ENCODE measurements around the gene SLCO6A1.

The SLCO6A1 gene

DNA sequence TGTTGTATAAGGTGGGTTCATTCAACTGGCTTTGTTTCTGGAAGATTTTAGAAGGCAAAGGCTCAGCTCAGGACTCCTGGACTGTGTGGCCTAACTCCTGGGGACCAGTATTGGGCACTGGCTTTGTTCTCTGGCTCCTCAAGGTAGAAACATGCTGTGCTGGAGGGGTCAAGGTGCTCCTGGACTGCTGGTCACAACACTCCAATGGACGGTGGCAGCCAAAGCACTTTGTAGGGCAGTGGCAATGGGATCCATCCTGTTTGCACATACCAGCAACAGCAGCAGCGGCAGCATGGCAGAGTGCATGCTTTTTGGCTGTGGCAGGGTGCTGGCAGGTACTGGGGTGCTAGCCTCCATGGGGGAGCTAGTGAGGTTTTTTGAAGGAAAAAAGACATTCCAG is 65.3 kb downstream of the SLCO6A1 start:
- no peak for DNase-seq
- Histone ChIP-seq H3K4me3 (ENCODE audit: low read depth, low read length) (no peak overlapping the region), H3K27me3 (ENCODE audit: insufficient read depth, low read depth, severe bottlenecking) (no peaks in the 10 kb centered on the region), H3K27ac (no peak overlapping the region), H3K9me3 (ENCODE audit: severe bottlenecking) (no peaks in the 10 kb centered on the region), H3K36me3 (no peaks in the 10 kb centered on the region)
- TF ChIP-seq, protein P1, sequence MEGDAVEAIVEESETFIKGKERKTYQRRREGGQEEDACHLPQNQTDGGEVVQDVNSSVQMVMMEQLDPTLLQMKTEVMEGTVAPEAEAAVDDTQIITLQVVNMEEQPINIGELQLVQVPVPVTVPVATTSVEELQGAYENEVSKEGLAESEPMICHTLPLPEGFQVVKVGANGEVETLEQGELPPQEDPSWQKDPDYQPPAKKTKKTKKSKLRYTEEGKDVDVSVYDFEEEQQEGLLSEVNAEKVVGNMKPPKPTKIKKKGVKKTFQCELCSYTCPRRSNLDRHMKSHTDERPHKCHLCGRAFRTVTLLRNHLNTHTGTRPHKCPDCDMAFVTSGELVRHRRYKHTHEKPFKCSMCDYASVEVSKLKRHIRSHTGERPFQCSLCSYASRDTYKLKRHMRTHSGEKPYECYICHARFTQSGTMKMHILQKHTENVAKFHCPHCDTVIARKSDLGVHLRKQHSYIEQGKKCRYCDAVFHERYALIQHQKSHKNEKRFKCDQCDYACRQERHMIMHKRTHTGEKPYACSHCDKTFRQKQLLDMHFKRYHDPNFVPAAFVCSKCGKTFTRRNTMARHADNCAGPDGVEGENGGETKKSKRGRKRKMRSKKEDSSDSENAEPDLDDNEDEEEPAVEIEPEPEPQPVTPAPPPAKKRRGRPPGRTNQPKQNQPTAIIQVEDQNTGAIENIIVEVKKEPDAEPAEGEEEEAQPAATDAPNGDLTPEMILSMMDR (IDR thresholded peaks at IDR 0.05; ENCODE audit: low read depth, low read length): no peak

DNA sequence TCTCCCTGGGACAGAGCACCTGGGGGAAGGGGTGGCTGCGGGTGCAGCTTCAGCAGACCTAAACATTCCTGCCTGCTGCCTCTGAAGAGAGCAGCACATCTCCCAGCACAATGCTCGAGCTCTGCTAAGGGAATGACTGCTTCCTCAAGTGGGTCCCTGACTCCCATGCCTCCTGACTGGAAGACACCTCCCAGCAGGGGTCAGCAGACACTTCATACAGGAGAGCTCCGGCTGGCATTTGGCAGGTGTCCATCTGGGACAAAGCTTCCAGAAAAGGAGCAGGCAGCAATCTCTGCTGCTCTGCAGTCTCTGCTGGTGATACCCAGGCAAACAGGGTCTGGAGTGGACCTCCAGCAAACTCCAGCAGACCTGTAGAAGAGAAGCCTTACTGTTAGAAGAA is 77.2 kb downstream of the SLCO6A1 start:
- no peaks in the 10 kb centered on the region for H3K36me3 ChIP-seq
- no peak overlapping the region for H3K27ac ChIP-seq
- no peaks in the 10 kb centered on the region for H3K9me3 ChIP-seq (ENCODE audit: severe bottlenecking)
- DNase-seq: peak; percentile 22
- no peaks in the 10 kb centered on the region for H3K27me3 ChIP-seq (ENCODE audit: insufficient read depth, low read depth, severe bottlenecking)
- TF ChIP-seq, protein P1 (IDR thresholded peaks at IDR 0.05; ENCODE audit: low read depth, low read length): peak; percentile 30; the same call in 1 of the 2 replicates
- H3K4me3 ChIP-seq (ENCODE audit: low read depth, low read length): no peak overlapping the region

DNA sequence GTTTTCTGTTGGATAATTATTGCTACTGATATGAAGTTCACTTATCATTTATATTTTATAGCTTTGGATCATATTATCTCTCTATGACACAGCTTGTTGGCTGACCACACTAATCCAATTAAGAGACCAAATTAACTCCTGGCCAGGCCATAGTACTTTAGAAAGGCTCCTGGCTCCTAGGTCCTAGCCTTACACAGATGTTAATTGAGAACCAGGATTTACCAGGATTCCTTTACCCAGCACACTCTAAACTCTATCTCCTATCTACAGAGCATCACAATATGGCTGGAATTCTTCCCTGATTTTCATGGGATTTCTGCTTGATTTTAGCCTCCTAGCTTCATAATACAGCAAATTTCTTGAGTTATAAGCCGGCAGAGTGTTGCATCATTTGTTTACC is 80.3 kb downstream of the SLCO6A1 start:
- DNase-seq: no peak
- no peak overlapping the region for H3K27ac ChIP-seq
- TF ChIP-seq, protein P1 (IDR thresholded peaks at IDR 0.05; ENCODE audit: low read depth, low read length): no peak
- no peaks in the 10 kb centered on the region for H3K27me3 ChIP-seq (ENCODE audit: insufficient read depth, low read depth, severe bottlenecking)
- H3K36me3 ChIP-seq: no peaks in the 10 kb centered on the region
- H3K4me3 ChIP-seq (ENCODE audit: low read depth, low read length): no peak overlapping the region
- H3K9me3 ChIP-seq (ENCODE audit: severe bottlenecking): no peaks in the 10 kb centered on the region

DNA sequence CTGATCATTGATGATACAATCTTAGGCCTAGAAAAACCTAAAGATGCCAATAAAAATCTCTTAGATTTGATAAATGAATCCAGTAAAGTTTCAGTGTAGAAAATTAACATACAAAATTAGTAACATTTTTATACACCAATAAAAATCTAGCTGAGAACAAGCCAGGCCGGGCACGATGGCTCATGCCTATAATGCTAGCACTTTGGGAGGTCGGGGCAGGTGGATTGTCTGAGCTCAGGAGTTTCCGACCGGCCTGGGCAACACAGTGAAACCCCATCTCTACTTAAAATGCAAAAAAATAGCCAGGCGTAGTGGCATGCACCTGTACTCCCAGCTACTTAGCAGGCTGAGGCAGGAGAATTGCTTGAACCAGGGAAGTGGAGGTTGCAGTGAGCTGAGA is 84.4 kb downstream of the SLCO6A1 start:
- Histone ChIP-seq H3K9me3 (ENCODE audit: severe bottlenecking) (no peaks in the 10 kb centered on the region), H3K4me3 (ENCODE audit: low read depth, low read length) (no peak overlapping the region), H3K27ac (no peak overlapping the region), H3K27me3 (ENCODE audit: insufficient read depth, low read depth, severe bottlenecking) (no peaks in the 10 kb centered on the region), H3K36me3 (no peaks in the 10 kb centered on the region)
- TF ChIP-seq, protein P1 (IDR thresholded peaks at IDR 0.05; ENCODE audit: low read depth, low read length): no peak
- DNase-seq: no peak

DNA sequence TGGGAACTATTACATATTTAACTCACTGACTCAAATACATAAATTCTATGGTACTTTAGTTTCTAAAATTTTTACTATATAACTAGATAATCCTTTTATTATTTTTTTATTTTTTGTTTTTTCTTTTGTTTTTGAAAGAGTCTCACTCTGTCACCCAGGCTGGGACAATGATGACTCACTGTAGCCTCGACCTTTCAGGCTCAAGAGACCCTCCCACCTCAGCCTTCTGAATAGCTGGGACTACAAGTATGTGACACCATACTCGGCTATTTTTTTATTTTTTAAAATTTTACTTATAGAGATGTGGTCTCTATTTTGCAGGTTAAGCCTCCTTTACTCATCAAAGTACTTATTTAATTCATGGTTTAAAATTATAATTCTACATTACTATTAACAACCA is 110.6 kb downstream of the SLCO6A1 start:
- H3K27ac ChIP-seq: no peak overlapping the region
- H3K9me3 ChIP-seq (ENCODE audit: severe bottlenecking): no peaks in the 10 kb centered on the region
- TF ChIP-seq, protein P1 (IDR thresholded peaks at IDR 0.05; ENCODE audit: low read depth, low read length): no peak
- H3K36me3 ChIP-seq: no peaks in the 10 kb centered on the region
- no peak overlapping the region for H3K4me3 ChIP-seq (ENCODE audit: low read depth, low read length)
- H3K27me3 ChIP-seq (ENCODE audit: insufficient read depth, low read depth, severe bottlenecking): no peaks in the 10 kb centered on the region
- DNase-seq: no peak

DNA sequence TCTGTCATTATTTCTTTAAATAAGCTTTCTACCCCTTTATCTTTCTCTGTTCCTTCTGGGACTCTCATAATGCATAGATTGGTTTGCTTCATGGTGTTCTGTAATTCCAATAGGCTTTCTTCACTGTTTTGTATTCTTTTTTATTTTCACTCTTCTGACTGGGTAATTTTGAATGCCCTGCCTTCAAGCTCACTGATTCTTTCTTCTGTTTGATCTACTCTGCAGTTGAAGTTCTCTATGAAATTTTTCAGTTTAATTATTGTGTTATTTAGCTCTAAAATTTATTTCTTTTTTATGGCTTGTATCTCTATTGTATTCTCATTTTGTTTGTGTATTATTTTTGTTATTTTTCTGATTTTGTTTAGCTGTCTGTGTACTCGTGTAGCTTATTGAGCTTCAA is 113.4 kb downstream of the SLCO6A1 start:
- no peak overlapping the region for H3K27ac ChIP-seq
- TF ChIP-seq, protein P1 (IDR thresholded peaks at IDR 0.05; ENCODE audit: low read depth, low read length): no peak
- H3K36me3 ChIP-seq: no peaks in the 10 kb centered on the region
- no peaks in the 10 kb centered on the region for H3K27me3 ChIP-seq (ENCODE audit: insufficient read depth, low read depth, severe bottlenecking)
- no peak for DNase-seq
- no peak overlapping the region for H3K4me3 ChIP-seq (ENCODE audit: low read depth, low read length)
- no peaks in the 10 kb centered on the region for H3K9me3 ChIP-seq (ENCODE audit: severe bottlenecking)

Measured in WERI-Rb-1 (cell line).